K562 (cell line): ENCODE measurements around the gene COL9A2. TPM values are rescaled to one million over a fixed set of nuclear protein-coding genes. Genes with fewer than 3 reads are reported as not detected.
A peak's percentile ranks its signal among the peaks of the same experiment; 100 is the strongest.

Experiments
- ATAC-seq: fragments of 200-7000 bp; cut with Tn5 transposase; 3 replicates; pipeline ENCODE4 v1.9.1; 2020; ENCODE audit warnings: moderate library complexity
- BruUV-seq: library from RNA; stranded (reverse); fragments of 400-500 nt; replicated peaks from 2 replicates; lab custom pipeline; 2021; lab: Mats Ljungman, UMichigan
- CTCF ChIA-PET: fragments of 300-600 bp; formaldehyde crosslinking; extraction: SDS; loops from one replicate; lab custom pipeline; 2021; ENCODE audit warnings: low intra/inter-chr PET ratio; lab: Yijun Ruan, JAX
- POLR2A ChIA-PET: fragments of 300-600, 350-650 bp; sonication (Branson Sonifier 250); formaldehyde crosslinking; extraction: SDS; loops from one replicate; lab custom pipeline; 2021; ENCODE audit warnings: antibody characterized with exemption, inconsistent platforms; lab: Yijun Ruan, JAX
- DNase-seq, 4 experiments: peaks; one replicate each; pipeline versions ENCODE4 v3.0.0 to v3.0.0-alpha.2; 2011 to 2018; ENCODE audit warnings: low spot score in 3 of 4, mixed read lengths in 3 of 4; ENCODE audit errors: extremely low read depth in 1 of 4
- FAIRE-seq: peaks from 2 replicates; lab custom pipeline; 2011; peaks lifted over from hg19 to GRCh38; lab: Jason Lieb, UNC
- H2AFZ ChIP-seq: 2 replicates; pipeline ENCODE4 v1.6.0; 2011; ENCODE audit warnings: low read depth, low read length, control low read depth, inconsistent platforms
- H3K27ac ChIP-seq: fragments of 200-600 bp; 3 replicates; pipeline ENCODE4 v1.8.0; 2011; ENCODE audit warnings: low read depth, mild to moderate bottlenecking, control low read depth, inconsistent platforms, low read length, moderate library complexity, mixed read lengths; ENCODE audit errors: extremely low read depth
- H3K27me3 ChIP-seq, 2 experiments: fragments of 300-600 bp in 1 of 2; 2 replicates in 1 of 2; 3 replicates in 1 of 2; pipeline versions ENCODE4 v1.6.0 to v1.8.0; 2011; ENCODE audit warnings: inconsistent platforms in 2 of 2, low read length in 2 of 2, mild to moderate bottlenecking in 1 of 2, mixed read lengths in 1 of 2, moderate library complexity in 1 of 2; ENCODE audit not compliant: control insufficient read depth in 2 of 2, insufficient read depth in 2 of 2
- H3K36me3 ChIP-seq: fragments of 300-600 bp; 3 replicates; pipeline ENCODE4 v1.8.0; 2011; ENCODE audit warnings: mild to moderate bottlenecking, low read length, inconsistent platforms; ENCODE audit not compliant: control insufficient read depth, insufficient read depth
- H3K4me1 ChIP-seq, 2 experiments: fragments of 200-600 bp in 1 of 2; replicated peaks in 1 of 2; 2 replicates in 1 of 2; 3 replicates in 1 of 2; pipeline versions ENCODE4 v1.5.1 to v1.8.0; 2011; ENCODE audit warnings: inconsistent platforms in 2 of 2, low read length in 2 of 2, mild to moderate bottlenecking in 1 of 2, mixed read lengths in 1 of 2, moderate library complexity in 1 of 2; ENCODE audit not compliant: control insufficient read depth in 2 of 2, insufficient read depth in 2 of 2
- H3K4me2 ChIP-seq: 2 replicates; pipeline ENCODE4 v1.6.1; 2011; ENCODE audit warnings: low read length, control low read depth, inconsistent platforms, mixed read lengths; ENCODE audit not compliant: insufficient read depth
- H3K4me3 ChIP-seq: fragments of 200-600 bp; sonication (generic), shearing (Covaris generic); 2 replicates; pipeline ENCODE4 v1.5.1; 2016; ENCODE audit warnings: control low read depth, inconsistent platforms
- H3K79me2 ChIP-seq: fragments of 200-600 bp; 3 replicates; pipeline ENCODE4 v1.8.0; 2011; ENCODE audit warnings: low read length, inconsistent platforms; ENCODE audit not compliant: control insufficient read depth, insufficient read depth
- H3K9ac ChIP-seq, 2 experiments: 2 replicates each; pipeline versions ENCODE4 v1.6.0 to v1.6.1; 2011; ENCODE audit warnings: low read depth in 2 of 2, low read length in 2 of 2, control low read depth in 1 of 2, inconsistent platforms in 1 of 2, mild to moderate bottlenecking in 1 of 2, mixed read lengths in 1 of 2; ENCODE audit not compliant: insufficient read depth in 1 of 2
- H3K9me1 ChIP-seq: one replicate; pipeline ENCODE4 v1.6.0; 2011; ENCODE audit warnings: inconsistent platforms, mild to moderate bottlenecking, low read length, moderate library complexity; ENCODE audit not compliant: control insufficient read depth, insufficient read depth
- H3K9me3 ChIP-seq: replicated peaks from 2 replicates; pipeline ENCODE4 v1.5.1; 2011; ENCODE audit warnings: low read depth, low read length, inconsistent platforms; ENCODE audit not compliant: control insufficient read depth, insufficient read depth
- H4K20me1 ChIP-seq: replicated peaks from 2 replicates; pipeline ENCODE4 v1.6.1; 2011; ENCODE audit warnings: low read length, inconsistent platforms, mixed read lengths; ENCODE audit not compliant: control insufficient read depth, insufficient read depth
- KDM1A ChIP-seq, 2 experiments: fragments of 450-650 bp; IDR thresholded peaks; 2 replicates each; pipeline ENCODE4 v1.6.1; 2016; ENCODE audit warnings: mild to moderate bottlenecking in 2 of 2
- SRF ChIP-seq, 2 experiments: fragments of 250-450, 450-650 bp in 1 of 2; sonication (Bioruptor Pico) in 1 of 2; sonication (generic) in 1 of 2; formaldehyde crosslinking; IDR thresholded peaks; 2 replicates each; pipeline versions ENCODE4 v1.5.0 to v1.5.1; 2020 to 2022; ENCODE audit warnings: mild to moderate bottlenecking in 1 of 2, missing genetic modification reagents in 1 of 2
- ZBTB40 ChIP-seq, 2 experiments: fragments of 450-650 bp in 1 of 2; sonication (generic) in 1 of 2; formaldehyde crosslinking in 1 of 2; IDR thresholded peaks; 2 replicates each; pipeline versions ENCODE4 v1.7.1 to v1.9.0; 2016 to 2022; ENCODE audit warnings: inconsistent platforms in 1 of 2, mild to moderate bottlenecking in 1 of 2, missing genetic modification reagents in 1 of 2
- WGBS: fragments of 100-300 bp; shearing (Covaris generic); methylation state at CpG from one replicate; pipeline ENCODE4 v1.1.6; 2016; ENCODE audit warnings: low coverage, mixed read lengths; ENCODE audit not compliant: insufficient coverage; ENCODE audit errors: missing lambda C conversion rate; 5-methylcytosine and 5-hydroxymethylcytosine counted together
- in situ Hi-C: fragments of 300-500 bp; cut with MboI; formaldehyde crosslinking; loops from 4 replicates; pipeline ENCODE4 v1.15.0; 2018; ENCODE audit warnings: inconsistent platforms, mixed read lengths
- intact Hi-C: fragments of 100-400 bp; cut with micrococcal nuclease; formaldehyde crosslinking; loops from 2 replicates; pipeline ENCODE4 v1.14.2; 2022
- polyA plus RNA-seq, 8 experiments: library from polyadenylated mRNA; depleted of rRNA in 4 of 8; stranded (reverse) in 5 of 8; unstranded in 3 of 8; fragments of >200 nt; fragmentation: Nextera tagmentation in 2 of 8; fragmentation: Illumina TruSeq in 1 of 8; extraction: Ambion mirVana in 2 of 8; extraction: Trizol in 1 of 8; gene quantifications; 2 replicates each; pipeline versions ENCODE4 v1.2.1 to v1.2.3, GENCODE V29; 2011 to 2014; ENCODE audit warnings: inconsistent platforms in 1 of 8, missing spikeins in 1 of 8
- total RNA-seq, 7 experiments: library from RNA; depleted of rRNA in 6 of 7; stranded (reverse); fragments of >200 nt in 6 of 7; fragmentation: Illumina TruSeq in 2 of 7; extraction: Trizol in 2 of 7; gene quantifications; 2 replicates each; pipeline versions ENCODE4 v1.2.1 to v1.2.3, GENCODE V29; 2011 to 2021; ENCODE audit warnings: low replicate concordance in 1 of 7

Gene COL9A2
- total and polyA plus RNA-seq, 9 of the 15 experiments (the other 6 are each of a cell fraction or from before 2014, with no cell fraction given), result 0.03 to 2.2 (median 0.31) TPM

GRCh38 chr1:40301541-40302299 lies 15.4 kb downstream of the COL9A2 start:
- Histone ChIP-seq H3K27me3 (peaks cover 0 to 15% of the 10 kb centered on the region in 2 experiments; a peak in 1 of 5 replicates), H3K36me3 (no peaks in the 10 kb centered on the region), H2AFZ (no peak overlapping the region), H3K79me2 (no peaks in the 10 kb centered on the region), H3K27ac (no peak overlapping the region), H3K4me1 (peaks cover 0 to 17% of the 10 kb centered on the region in 2 experiments; a peak in 2 of 5 replicates), H3K4me2 (no peak overlapping the region), H3K9ac (no peak overlapping the region), H3K4me3 (no peak overlapping the region), H4K20me1 (no peaks in the 10 kb centered on the region), H3K9me3 (no peaks in the 10 kb centered on the region), H3K9me1 (no peaks in the 10 kb centered on the region)
- TF ChIP-seq SRF (CRISPR knock-in tag; IDR thresholded peaks at IDR 0.05), result no peak
- peak; percentile 48; the same call in 1 of the 2 replicates for TF ChIP-seq ZBTB40 (IDR thresholded peaks at IDR 0.05)
- no peak for TF ChIP-seq ZBTB40 (CRISPR knock-in tag; IDR thresholded peaks at IDR 0.05)
- peak in 1 of 2 experiments; percentile 41; a peak in 1 of 4 replicates for TF ChIP-seq KDM1A (IDR thresholded peaks at IDR 0.05)
- DNase-seq (no peak), FAIRE-seq (peak; percentile 32), ATAC-seq (no peak)
- CTCF ChIA-PET, result no interaction called here
- 32% methylated on average over 12 of the region's 12 CpGs for WGBS
- no TSS peak for BruUV-seq
- in situ Hi-C loops (loop anchor here (10.0 kb wide), 1 partner anchor 147 kb away; no protein-coding TSS in a partner anchor), intact Hi-C loops (no loop called here)
- POLR2A ChIA-PET, result interaction anchor here (0.8 kb wide), 1 partner anchor 26 kb away, joined by 3 read pairs; no protein-coding TSS in a partner anchor
